Measurements from ENCODE around the gene NR2F1.

Gene NR2F1

GRCh38 chr5:93591323-93591945, 8.4 kb downstream of the NR2F1 start:
- no peak for DNase-seq

GRCh38 chr5:93592883-93593282, 9.9 kb downstream of the NR2F1 start:
- DNase-seq: no peak

- DNase-seq: no peak
These were observed 10.6 kb downstream of the NR2F1 start for GRCh38 chr5:93593476-93594131.

GRCh38 chr5:93594591-93595419, 11.8 kb downstream of the NR2F1 start:
- DNase-seq: no peak

GRCh38 chr5:93595420-93596147, 12.6 kb downstream of the NR2F1 start:
- no peak for DNase-seq

GRCh38 chr5:93596310-93596675, 13.3 kb downstream of the NR2F1 start:
- no peak for DNase-seq

GRCh38 chr5:93596676-93597490, 13.9 kb downstream of the NR2F1 start:
- no peak for DNase-seq

GRCh38 chr5:93598091-93599000, 15.3 kb downstream of the NR2F1 start:
- DNase-seq: no peak

GRCh38 chr5:93599001-93599379, 16.0 kb downstream of the NR2F1 start:
- no peak for DNase-seq

GRCh38 chr5:93599399-93600120, 16.5 kb downstream of the NR2F1 start:
- DNase-seq: no peak

- no peak for DNase-seq
These were observed 17.5 kb downstream of the NR2F1 start for GRCh38 chr5:93600409-93601070.

GRCh38 chr5:93601071-93601801, 18.2 kb downstream of the NR2F1 start:
- DNase-seq: no peak

- DNase-seq: peak; percentile 25
These were observed 18.8 kb downstream of the NR2F1 start for GRCh38 chr5:93601802-93602155.

GRCh38 chr5:93602241-93603077, 19.4 kb downstream of the NR2F1 start:
- DNase-seq: no peak

GRCh38 chr5:93603078-93603792, 20.2 kb downstream of the NR2F1 start:
- no peak for DNase-seq

GRCh38 chr5:93603793-93604643, 21.0 kb downstream of the NR2F1 start:
- no peak for DNase-seq
